Stimulated activated CD4-positive, alpha-beta T cell treated with anti-CD3 and anti-CD28 coated beads, TNF-alpha, amount 100 ng/mL, for 24 hours (primary cell): ENCODE data around the gene GALNT2.

Source experiments
- DNase-seq, 3 experiments: peaks; one replicate each; pipeline ENCODE4 v3.0.0-alpha.2; 2020; ENCODE audit warnings: low read depth in 3 of 3

Gene GALNT2

GRCh38 chr1:230050973-230051735 is 15.9 kb upstream of the GALNT2 start:
- no peak for DNase-seq

DNA sequence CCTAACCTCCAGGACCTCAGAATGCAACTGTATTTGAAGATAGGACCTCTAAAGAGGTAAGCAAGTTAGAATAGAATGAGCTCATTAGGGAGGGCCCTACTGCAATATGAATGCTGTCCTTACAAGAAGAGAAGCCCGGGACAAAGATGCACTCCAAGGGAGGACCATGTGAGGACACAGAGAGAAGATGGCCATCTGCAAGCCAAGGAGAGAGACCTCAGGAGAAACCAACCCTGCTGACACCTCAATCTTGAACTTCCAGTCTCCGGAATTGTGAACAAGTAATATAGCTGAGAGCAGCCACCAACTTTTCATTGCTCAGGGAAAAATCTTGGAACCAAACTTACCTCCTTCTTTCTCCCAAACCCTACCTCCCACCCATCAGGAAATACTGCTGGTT is 15.0 kb upstream of the GALNT2 start:
- DNase-seq, result no peak

- no peak for DNase-seq
Measured at GRCh38 chr1:230052665-230053064, 14.4 kb upstream of the GALNT2 start.

DNA sequence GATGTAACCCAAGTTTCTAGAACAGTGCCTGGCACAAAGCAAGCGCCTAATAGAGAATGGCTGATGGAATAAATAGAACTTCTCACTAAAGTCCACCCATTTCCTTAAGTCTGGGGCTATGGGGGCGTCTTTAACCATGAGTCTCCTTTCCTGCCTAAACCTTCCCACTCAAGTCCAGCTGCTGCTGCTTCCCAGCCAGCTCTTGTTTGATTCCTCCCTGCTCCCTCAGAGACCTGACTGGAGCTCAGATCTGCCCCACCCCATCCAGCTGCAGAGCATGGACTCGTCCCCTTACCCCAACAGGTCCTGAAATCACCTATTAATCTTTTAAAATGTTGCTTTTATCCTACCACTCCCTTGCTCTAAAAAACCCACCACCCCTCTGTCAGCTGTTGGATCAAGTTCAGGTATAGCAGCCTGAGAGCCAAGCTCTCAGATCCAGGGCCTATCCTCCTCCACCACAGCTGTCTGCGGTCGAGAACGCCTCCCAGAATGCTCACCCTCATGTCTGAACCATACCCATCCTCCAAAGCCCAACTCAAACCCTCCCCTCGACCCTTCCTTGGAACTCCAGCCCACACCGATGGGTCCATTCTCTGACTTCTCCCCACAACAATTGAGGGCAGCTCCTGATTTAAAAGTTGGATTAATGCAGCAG is 12.8 kb upstream of the GALNT2 start:
- DNase-seq, result no peak

GRCh38 chr1:230056098-230056497 is 10.9 kb upstream of the GALNT2 start:
- no peak for DNase-seq

- DNase-seq, result no peak
Measured at GRCh38 chr1:230057100-230057499, 9.9 kb upstream of the GALNT2 start.

DNA sequence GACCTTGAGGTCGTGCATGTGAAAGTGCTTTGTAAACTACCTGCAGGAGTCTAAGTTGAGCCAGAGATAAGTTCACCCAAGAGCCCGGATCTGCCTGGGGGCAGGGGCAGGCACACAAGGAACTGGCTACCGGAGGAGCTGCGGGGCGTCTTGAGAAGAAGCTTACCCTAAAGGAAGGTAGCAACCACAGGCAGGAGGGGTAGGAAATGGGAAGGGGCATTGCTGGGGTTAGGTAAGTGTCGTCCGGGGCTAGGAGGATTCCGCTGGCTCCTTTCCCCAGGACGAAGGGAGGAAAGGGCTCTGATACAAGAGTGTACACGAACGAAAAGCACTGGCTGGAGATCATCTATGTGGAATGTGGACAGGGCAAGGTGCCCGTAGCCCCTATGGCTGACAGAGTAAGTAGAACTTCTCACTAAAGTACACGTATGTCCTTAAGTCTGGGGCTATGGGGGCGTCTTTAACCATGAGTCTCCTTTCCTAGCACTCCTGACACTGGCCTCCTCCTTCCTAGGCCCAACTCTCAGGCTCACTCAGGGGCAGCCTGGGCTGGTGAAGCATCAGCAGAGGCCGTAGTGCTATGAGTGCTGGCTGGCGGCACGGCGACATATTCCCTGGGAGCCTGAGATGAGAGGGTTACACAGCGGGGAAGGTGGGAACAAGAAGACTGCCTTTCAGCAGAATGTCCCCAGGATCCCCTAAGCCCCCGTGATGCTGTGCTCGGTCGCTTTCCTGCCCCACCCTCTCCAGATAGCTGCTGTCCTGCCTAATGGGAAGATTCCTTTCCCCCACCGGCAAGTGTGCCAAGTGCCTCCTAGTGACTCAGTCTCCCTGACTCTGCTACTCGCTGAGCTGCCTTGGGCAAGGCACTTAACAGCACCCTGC is 9.1 kb upstream of the GALNT2 start:
- DNase-seq, result no peak

DNA sequence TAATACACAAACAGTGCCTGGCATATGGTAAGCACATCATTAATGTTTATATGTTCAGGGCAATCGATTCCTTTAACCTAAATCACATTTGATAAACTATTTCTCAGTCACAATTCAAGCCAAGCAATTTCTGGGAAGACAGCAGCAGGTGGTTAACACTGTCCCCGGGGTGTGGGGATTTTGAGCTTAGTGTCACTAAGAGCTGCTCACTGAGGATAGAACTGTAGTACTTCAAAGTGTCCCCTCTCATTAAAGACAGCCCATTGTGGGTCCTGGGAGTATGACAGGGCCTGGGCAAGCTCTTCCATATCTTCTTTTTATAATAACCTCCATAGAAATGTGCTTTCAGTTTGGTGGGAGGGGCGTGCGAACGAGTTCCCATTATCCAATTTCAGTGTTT is 8.4 kb upstream of the GALNT2 start:
- DNase-seq, result no peak

DNA sequence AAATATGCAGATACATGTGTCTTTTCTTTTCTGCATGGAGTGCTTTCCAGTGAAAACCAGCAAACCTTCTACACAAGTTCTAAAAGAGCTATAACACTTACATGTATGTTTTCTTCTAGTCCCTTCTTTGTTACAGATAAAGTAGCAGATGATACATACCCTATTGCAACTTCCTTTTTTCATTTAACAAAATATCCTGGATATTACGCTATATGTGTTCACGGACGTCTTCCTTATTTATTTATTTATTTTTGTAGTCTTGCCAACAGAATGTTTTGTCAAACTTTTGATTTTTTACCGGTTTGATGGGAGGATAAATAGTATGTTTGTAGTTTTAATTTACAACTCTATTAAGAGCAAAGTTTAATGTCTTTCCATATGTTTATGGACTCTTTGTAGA is 5.2 kb upstream of the GALNT2 start:
- no peak for DNase-seq

DNA sequence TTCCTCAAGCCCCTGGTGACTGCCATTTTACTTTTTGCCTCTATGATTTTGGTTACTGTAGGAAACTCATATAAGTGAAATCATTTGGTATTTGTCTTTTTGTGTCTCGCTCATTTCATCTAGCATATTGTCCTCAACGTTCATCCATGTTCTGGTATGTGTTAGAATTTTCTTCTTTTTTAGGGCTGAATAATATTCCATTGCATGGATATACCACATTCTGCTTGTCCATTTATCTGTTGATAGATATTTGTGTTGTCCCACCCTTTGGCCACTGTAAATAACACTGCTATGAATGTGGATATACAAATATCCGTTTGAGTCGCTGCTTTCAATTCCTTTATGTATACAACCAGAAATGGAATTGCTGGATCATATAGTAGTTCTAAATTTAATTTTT is 4.5 kb upstream of the GALNT2 start:
- DNase-seq, result no peak

GRCh38 chr1:230064283-230064682 is 2.8 kb upstream of the GALNT2 start:
- DNase-seq, result no peak

- no peak for DNase-seq
Measured at GRCh38 chr1:230065161-230065560, 1.9 kb upstream of the GALNT2 start.

GRCh38 chr1:230065571-230065970 is 1.5 kb upstream of the GALNT2 start:
- DNase-seq, result no peak

DNA sequence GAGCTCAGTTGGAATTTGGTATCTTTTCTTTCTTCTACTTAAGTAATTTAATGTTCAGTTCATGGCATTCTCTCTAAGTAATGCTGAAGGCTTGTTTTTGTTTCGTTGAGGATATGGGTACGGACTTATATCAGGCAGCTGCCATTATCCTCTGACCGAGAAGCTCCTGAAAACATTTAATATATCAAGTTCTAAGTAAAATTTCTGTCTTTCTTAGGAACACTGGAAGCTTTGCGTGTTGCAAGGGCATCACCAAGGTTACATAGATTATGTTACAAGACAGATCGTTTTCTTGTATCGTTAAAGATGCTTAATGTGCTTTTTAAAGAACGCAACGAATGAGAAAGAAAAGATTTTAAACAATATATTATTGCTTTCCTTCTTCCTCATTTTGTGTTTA is 1.0 kb upstream of the GALNT2 start:
- DNase-seq, result no peak

DNA sequence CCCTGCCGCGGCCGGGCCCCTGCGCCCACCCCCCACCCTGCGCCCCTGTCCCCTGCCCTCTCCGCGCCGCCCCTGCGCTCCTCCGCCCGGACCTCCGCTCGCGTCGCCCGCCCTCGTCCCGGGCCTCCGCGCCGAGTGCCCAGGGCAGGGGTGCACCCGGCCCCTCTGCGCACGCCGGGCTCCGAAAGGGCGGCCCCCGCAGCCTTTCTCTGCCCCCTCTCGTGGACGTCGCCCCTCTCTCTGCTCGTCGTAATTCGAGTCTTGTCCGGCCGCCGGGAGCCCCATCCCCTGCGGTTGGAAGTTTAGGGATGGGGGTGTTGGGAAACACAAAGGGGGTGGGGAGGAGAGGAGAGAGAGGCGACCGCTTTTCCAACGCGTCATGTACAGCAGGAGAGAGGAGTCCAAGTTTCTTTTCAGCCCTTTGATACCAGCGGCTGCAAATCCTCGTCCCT is 407 bp downstream of the GALNT2 start:
- no peak for DNase-seq

DNA sequence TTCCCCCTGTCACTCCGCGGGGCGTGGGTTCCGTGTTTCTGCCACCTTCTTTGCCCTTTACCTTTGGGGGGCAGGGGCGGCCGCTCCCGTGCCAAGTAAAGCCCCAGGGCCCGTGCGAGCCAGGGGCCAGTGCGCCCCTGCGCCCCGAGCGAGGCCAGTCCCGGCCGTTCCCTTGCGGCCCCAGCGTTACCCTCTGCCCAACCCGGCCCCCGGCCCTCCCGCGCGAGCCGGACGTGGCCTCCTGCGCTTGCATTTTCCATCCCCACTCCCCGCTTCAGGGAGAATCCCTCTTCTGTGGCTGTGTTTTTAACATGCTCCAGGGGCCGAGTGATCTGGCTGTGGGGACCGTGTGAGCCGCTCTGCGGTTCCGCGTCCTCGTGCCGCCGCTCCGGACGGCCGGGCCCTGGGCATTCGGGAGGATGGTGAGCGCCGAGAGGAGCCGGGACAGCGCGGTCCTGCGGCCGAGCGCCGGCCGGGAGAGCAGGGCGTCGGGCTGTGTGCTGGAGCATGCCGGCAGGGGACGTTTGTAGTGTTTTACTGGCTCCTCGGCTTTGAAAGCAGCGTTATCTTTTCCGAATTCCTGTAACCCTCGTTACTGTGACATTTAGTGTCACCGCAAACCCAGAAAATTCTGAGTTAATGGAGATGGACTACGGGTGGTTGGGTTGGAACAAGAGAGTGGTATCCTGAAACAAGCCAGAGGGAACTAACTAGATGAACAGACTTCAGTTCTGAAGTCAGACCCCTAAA is 1.0 kb downstream of the GALNT2 start:
- no peak for DNase-seq

DNA sequence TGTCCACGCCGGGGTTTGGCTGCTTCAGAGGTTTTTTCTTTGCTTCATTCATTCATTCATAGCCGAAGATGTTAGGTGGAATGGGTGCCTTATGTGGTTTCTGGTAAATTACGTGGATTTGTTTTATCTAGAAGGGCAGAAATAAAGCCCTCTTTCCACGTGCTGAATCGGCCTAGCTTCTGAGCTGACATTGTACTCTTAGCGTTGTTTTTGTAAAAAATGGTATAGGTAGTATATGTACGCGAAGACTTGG is 1.5 kb downstream of the GALNT2 start:
- DNase-seq, result no peak

DNA sequence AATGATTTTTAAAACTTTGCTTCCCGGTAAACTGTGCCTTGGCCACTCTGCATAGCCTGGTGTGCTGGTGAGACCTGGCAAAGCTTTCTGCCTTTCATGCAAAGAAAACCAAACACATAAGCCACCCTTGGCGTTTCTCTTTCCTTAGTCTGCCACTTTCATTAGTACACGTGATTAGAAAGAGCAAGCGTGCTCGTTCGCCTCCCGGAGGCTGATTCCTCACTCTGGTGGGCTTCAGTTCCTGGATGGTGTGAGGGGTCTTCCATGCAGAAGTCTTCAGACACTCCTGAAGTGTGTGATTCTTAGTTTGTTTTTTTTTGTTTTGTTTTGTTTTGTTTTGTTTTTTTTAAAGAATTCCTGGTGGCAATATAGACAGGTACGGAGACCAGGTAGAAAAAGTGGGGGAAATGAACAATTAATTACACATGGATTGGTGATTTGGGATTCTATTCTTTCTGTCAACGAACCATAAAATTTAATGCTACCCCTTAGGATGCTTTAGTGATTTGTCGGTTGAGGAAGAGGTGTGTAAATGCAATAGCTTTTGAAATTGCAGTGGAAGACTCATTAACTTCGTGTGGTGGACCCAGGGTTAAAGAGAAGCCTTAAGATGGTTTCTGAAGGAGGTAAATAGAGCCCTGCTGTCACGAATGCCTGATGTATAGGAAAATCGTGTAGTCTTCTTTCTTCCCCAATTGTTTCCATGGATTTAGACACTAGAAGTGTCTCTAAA is 2.1 kb downstream of the GALNT2 start:
- no peak for DNase-seq

GRCh38 chr1:230069796-230070195 is 2.8 kb downstream of the GALNT2 start:
- DNase-seq, result no peak

DNA sequence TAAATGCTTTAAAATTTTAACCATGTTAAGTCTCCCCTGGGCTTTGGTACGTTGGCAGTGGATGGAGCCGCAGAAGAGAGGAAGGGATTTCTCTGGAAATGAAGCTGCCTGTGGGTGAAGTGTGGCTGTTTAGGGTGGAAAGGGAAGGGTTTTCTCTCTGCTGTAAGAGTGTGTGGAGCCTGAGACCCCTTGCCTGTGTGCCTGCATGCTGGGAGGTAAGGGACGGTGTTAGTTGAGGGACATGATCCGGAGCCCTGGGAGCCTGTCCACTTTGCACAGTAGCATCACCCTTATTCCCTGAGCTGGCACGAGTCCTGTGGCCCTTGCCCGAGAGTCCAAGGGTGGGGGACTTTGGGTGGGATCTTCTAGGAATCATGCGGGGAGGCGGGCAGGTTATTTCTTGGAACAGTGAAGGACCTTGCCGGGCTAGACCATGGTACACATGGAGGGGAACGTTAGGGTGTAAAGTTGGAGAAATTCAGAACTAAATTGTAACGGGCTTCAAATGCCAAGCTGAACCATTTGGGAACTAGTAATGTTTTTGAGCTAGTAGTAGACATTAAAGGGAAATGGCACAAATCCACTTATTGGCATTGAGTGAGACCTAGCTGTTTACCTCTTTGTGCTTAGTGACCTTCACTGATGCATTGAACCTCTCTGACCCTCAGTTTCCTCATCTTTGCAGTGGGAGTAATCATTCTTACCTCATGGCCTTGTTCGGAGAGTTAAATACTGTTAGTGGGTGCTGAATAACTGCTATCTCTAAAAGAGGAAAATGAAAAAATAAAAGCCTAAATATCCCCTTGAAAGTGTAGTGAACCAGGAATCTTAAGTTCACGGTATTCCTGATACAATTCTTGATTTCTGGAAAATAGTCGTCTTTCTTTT is 3.5 kb downstream of the GALNT2 start:
- DNase-seq, result no peak
